ENCODE data around the gene BRD7. TPM values are rescaled to one million over a fixed set of nuclear protein-coding genes. Genes with fewer than 3 reads are reported as not detected.

BRD7 gene
- total and polyA plus RNA-seq, 7 donors = 34.2 to 56.4 (median 52.0) TPM

GRCh38 chr16:50281391-50282009 lies 87.3 kb downstream of the BRD7 start:
- H3K4me1 ChIP-seq = peaks cover 0 to 7% (median 2%) of the 10 kb centered on the region in 4 donors
- no peaks in the 10 kb centered on the region for H3K27me3 ChIP-seq
- TF ChIP-seq CTCF (IDR thresholded peaks at IDR 0.05) = no peak
- TF ChIP-seq POLR2A (IDR thresholded peaks at IDR 0.05) = no peak
- TF ChIP-seq EP300 (IDR thresholded peaks at IDR 0.05) = no peak
- no peak for TF ChIP-seq POLR2AphosphoS5 (IDR thresholded peaks at IDR 0.05)
- no peaks in the 10 kb centered on the region for H3K36me3 ChIP-seq
- intact Hi-C loops (cut with DNase I) = no loop called here
- WGBS, 2 donors = 53 to 55% methylated on average over 21 of the region's 21 CpGs
- H3K4me3 ChIP-seq = no peak overlapping the region
- no peak for DNase-seq
- peak overlapping the region in 3 of 4 donors; percentile 17 to 41 (median 30) for H3K27ac ChIP-seq
- H3K9me3 ChIP-seq = no peaks in the 10 kb centered on the region

GRCh38 chr16:50280932-50281331 lies 87.9 kb downstream of the BRD7 start:
- no peak for DNase-seq
- H3K27me3 ChIP-seq = no peaks in the 10 kb centered on the region
- no peak overlapping the region for H3K4me3 ChIP-seq
- TF ChIP-seq EP300 (IDR thresholded peaks at IDR 0.05) (no peak), POLR2AphosphoS5 (IDR thresholded peaks at IDR 0.05) (no peak), POLR2A (IDR thresholded peaks at IDR 0.05) (no peak), CTCF (IDR thresholded peaks at IDR 0.05) (no peak)
- no peaks in the 10 kb centered on the region for H3K9me3 ChIP-seq
- 61 to 83% methylated on average over 5 of the region's 5 CpGs for WGBS, 2 donors
- H3K36me3 ChIP-seq = no peaks in the 10 kb centered on the region
- H3K27ac ChIP-seq = peak overlapping the region in 1 of 4 donors; percentile 41
- intact Hi-C loops (cut with DNase I) = no loop called here
- peaks cover 0 to 7% (median 2%) of the 10 kb centered on the region in 4 donors for H3K4me1 ChIP-seq

GRCh38 chr16:50279504-50279865 lies 89.3 kb downstream of the BRD7 start:
- DNase-seq = no peak
- 59% methylated on average over 2 of the region's 2 CpGs for WGBS, 2 donors
- H3K9me3 ChIP-seq = no peaks in the 10 kb centered on the region
- H3K4me3 ChIP-seq = no peak overlapping the region
- no peaks in the 10 kb centered on the region for H3K27me3 ChIP-seq
- no peaks in the 10 kb centered on the region for H3K36me3 ChIP-seq
- intact Hi-C loops (cut with DNase I) = no loop called here
- no peak for TF ChIP-seq POLR2AphosphoS5 (IDR thresholded peaks at IDR 0.05)
- no peak for TF ChIP-seq POLR2A (IDR thresholded peaks at IDR 0.05)
- no peak for TF ChIP-seq CTCF (IDR thresholded peaks at IDR 0.05)
- TF ChIP-seq EP300 (IDR thresholded peaks at IDR 0.05) = no peak
- peaks cover 0 to 5% (median 1%) of the 10 kb centered on the region in 4 donors for H3K4me1 ChIP-seq
- H3K27ac ChIP-seq = no peak overlapping the region

- 56 to 74% methylated on average over 3 of the region's 3 CpGs for whole genome bisulfite sequencing, 2 donors
- H3K4me3 ChIP-seq = no peak overlapping the region
- no peak for DNase-seq
- no peaks in the 10 kb centered on the region for H3K27me3 ChIP-seq
- no peaks in the 10 kb centered on the region for H3K9me3 ChIP-seq
- no peak overlapping the region for H3K27ac ChIP-seq
- TF ChIP-seq EP300 (IDR thresholded peaks at IDR 0.05) (no peak), CTCF (IDR thresholded peaks at IDR 0.05) (no peak), POLR2A (IDR thresholded peaks at IDR 0.05) (no peak), POLR2AphosphoS5 (IDR thresholded peaks at IDR 0.05) (no peak)
- no peaks in the 10 kb centered on the region for H3K36me3 ChIP-seq
- intact Hi-C loops (cut with DNase I) = no loop called here
- H3K4me1 ChIP-seq = no peaks in the 10 kb centered on the region
Observed at GRCh38 chr16:50278251-50278650, 90.5 kb downstream of the BRD7 start.

Data from sigmoid colon (tissue), 7 donors.